T-helper 9 cell (primary cell): Measurements from ENCODE around the gene ZNF227.
"Not testable (repeated sequence)": the region's sequence is repeated elsewhere in the genome, so short reads cannot be mapped to it uniquely, and the experiment has no call there.

ENCODE experiments used
- DNase-seq: peaks from one replicate; pipeline ENCODE4 v3.0.0-alpha.2; 2020

Gene ZNF227

DNA sequence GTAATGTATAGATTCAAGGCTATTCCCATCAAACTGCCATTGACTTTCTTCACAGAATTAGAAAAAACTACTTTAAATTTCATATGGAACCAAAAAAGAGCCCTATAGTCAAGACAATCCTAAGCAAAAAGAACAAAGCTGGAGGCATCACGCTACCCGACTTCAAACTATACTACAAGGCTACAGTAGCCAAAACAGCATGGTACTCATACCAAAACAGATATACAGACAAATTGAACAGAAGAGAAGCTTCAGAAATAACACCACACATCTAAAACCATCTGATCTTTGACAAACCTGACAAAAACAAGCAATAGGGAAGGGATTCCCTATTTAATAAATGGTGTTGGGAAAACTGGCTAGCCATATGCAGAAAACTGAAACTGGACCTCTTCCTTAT is 40.0 kb downstream of the ZNF227 start:
- DNase-seq = not testable (repeated sequence)

DNA sequence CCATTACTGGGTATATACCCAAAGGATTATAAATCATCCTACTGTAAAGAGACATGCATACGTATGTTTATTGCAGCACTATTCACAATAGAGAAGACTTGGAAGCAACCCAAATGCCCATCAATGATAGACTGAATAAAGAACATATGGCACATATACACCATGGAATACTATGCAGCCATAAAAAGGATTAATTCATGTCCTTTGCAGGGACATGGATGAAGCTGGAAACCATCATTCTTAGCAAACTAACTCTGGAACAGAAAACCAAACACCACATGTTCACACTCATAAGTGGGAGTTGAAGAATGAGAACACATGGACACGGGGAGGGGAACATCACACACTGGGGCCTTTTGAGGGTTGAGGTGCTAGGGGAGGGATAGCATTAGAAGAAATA is 41.1 kb downstream of the ZNF227 start:
- DNase-seq = not testable (repeated sequence)

DNA sequence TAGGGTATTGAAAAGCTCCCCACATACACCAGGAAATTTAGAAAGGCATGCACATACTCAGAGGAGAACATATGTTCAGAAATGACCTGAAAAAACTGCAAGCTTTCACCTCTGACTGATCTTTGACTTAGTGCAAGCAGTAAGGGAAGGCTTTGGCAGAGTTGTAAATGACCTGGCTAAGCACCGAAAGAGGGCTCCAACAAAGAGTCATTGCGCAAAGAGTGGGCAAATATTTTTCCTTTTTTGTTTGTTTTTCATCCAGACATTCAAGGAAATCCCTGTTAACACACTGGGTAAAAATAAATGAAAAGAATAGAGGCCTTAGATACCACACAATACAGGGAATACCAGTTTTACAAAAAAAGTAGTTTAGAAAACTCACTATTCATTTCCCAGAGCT is 42.2 kb downstream of the ZNF227 start:
- no peak for DNase-seq

DNA sequence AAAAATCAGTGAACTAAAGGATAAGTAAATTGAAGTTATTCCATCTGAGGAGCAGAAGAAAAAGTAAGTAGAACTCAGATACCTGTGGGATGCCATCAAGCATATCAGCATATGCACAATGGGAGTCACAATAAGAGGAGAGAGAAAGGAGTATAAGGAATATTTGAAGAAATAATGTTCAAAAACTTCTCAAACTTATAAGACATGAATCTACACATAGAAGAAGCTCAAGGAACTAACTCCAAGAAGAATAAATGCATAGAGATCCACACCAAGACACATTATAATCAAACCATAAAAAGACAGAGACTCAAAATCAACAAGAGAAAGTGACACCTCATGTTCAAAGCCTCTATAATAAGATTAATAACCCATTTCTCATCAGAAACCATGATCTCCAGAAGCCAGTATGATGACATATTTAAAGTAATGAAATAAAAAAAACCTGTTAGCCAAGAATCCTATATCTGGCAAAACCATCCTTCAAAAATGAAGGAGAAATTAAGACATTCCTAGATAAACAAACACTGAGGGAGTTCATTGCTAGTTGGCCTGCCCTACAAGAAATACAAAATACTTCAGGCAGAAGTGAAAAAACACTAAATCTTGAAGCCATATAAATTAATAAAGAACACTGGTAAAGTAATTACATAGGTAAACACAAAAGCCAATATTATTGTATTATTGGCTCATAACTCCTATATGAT is 43.5 kb downstream of the ZNF227 start:
- no peak for DNase-seq

DNA sequence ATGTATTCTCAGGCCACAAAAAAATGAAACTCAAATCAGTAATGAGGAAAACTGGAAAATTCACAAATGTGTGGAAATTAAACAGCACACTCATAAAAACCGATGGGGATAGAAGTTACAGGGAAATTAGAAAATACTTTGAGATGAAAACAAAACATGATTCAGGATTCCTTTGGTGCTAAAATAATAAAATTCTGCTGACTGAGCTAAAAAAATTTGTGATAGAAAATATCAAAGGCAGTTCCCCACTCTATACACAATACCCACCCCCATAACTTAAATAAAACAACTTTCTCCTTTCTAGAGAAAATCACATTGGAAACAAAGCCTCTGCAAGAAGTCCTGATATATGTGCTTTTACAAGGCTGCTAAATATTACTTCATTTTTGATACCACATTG is 45.8 kb downstream of the ZNF227 start:
- DNase-seq = no peak

DNA sequence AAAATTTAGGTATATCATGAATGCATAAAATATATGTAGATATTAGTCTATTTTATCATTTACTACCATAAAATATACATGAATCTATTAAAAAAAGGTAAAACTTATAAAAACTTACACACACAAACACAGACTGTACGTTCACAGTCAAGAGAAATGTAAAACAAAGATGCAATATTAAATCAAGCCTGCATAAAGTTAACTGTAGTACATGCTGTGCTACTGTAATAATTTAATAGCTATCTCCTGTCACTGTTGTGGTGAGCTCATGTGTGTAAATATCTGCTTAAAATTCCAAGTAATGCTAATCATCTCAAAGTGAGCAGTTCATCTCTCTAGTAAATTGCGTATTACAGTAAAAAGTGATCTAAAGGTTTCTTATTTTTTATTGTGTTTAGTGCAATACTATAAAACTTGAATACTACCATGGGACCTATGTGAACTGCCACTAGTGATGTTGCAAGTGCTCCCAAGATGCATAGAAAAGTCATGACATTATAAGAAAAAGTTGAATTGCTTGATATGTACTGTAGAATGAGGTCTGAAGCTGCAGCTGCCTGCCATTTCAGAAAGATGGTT is 46.6 kb downstream of the ZNF227 start:
- no peak for DNase-seq

DNA sequence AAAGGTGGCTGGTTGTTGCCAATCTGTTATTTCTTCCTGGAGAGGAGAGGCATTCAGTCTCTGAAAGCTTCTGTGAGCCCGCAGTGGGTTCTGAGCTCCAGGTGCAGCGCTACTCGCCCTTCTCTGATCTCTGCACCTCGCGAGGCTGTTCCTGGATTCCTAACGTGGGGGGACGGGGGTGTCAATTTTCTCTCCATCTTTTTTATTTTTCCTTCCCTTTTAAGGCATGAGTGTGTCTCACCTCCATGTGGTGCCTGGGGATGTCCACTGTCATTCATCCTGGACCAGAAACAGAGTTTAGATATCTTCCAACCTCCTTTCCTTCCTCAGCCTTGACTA is 48.0 kb downstream of the ZNF227 start:
- no peak for DNase-seq

DNA sequence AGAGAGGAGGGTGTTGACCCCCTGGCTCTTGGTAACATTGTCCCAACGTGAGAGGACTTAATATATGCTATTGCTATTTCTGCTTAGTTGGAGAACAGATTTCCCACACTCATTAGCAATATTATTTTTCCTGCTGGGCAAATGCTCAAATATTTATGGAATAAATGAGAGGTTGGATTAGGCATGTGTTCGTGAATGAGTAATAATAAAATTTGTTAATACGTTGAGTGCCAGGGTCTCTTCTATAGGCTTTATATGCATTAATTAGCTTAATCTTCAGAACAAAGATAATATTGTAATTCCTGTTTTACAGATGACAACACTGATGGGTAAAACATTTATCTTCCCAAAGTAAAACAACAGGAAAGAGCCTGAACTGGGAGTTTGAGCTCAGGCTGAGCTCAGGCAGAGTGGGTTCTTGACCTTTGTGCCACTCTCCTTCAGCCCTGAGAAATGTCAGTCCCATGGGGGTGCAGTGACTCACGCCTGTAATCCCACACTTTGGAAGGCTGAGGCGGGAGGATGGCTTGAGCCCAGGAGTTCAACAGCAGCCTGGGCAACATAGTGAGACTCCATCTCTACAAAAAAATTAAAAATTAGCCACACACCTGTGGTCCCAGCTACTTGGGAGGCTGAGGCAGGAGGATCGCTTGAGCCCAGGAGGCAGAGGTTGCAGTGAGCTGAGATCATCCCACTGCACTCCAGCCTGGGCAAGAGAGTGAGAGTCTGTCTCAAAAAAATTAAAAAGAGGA is 48.5 kb downstream of the ZNF227 start:
- no peak for DNase-seq

DNA sequence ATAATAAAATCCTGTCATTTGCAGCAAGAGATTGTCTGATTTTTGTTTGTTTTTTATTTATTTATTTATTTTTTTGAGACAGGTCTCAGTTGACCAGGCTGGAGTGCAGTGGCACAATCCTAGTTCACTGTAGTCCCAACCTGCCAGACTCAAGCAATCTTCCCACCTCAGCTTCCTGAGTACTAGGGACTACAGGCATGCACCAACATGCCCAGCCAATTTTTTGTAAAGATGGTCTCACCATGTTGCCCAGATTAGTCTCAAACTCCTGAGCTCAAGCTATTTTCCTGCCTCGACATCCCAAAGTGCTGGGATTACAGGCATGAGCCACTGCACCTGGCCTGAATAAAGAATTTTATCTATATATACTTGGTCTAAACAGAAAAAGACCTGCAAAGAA is 65.0 kb downstream of the ZNF227 start:
- DNase-seq = no peak

DNA sequence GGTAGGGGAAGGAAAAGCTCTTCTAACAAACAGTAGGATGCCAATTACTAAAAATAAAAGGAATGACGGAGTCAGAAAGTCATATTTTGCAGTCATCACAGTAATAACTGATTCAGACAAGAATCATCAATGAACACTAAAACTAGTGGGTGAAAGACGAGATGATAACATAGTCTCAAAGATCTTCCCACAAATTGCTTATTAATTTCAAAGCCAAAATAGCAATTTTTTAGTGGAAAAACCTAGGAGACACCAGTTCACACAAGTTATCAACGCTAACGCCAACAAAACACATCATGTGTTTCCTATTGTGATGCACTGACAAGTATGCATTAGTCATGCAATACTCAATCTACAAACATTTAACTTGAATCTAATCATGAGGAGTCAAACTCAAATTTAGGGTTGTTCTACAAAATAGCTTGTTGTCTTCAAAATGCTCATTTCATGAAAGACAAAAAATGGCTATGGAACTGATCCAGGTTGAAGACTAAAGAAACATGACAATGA is 65.9 kb downstream of the ZNF227 start:
- no peak for DNase-seq

DNA sequence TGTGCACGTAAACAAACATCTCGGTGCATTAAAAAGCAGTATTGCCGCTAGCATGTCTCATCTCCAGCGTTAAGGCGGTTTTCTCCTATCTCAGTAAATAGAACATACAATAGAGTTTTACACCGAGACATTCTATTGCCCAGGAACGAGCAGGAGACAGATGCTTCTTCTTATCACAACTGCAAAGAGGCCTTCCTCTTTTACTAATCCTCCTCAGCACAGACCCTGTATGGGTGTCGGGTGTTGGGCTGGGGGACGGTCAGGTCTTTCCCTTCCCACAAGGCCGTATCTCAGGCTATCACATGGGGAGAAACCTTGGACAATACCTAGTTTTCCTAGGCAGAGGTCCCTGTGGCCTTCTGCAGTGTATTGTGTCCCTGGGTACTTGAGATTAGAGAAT is 68.6 kb downstream of the ZNF227 start:
- no peak for DNase-seq

DNA sequence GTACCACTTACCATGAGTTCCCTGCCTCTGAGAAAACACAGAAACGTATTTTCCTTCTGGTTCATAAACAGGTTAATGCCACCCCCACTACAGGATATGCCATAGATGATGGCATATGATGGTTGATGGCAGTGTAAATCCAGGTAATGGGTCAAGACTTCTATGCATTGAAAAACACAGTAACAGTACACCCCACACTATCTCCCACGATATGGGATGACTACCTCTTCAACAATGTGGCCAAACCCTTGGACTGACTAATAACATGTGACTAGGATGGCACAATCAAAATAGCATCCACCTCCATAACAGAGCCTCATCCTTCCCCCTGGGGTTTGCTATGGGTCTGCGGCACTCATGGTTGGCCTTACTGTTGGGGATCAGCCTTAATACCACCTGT is 70.5 kb downstream of the ZNF227 start:
- no peak for DNase-seq

DNA sequence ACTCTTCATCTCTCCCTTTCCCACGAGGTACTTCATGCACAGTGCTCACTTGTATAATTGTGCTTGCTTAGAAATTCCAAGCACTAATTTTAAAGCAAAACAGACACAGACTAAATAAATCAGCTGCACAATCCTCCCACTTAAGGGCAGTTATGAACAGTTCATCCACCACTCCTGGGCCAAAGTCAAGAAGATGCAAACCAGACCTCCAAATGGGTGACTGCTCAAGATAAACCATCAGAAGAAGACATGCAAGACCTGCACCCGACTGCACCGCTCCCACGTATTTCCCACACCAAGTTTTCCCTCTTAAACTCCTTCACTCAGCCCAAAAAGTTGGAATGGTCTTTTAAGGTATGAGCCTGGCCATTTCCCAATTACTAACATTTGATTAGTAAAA is 72.6 kb downstream of the ZNF227 start:
- DNase-seq = no peak
